Activated T-cell treated with anti-CD3 and anti-CD28 coated beads for 24 hours (primary cell): ENCODE results near the gene MARCHF10.

Experiments
- DNase-seq: peaks from one replicate; pipeline ENCODE4 v3.0.0-alpha.2; 2020; ENCODE audit warnings: low read depth

Gene MARCHF10

GRCh38 chr17:62822080-62822904, 14.2 kb upstream of the MARCHF10 start:
- DNase-seq = no peak

- DNase-seq = no peak
These were observed 13.3 kb upstream of the MARCHF10 start for GRCh38 chr17:62821189-62822079.

- DNase-seq = no peak
These were observed 11.6 kb upstream of the MARCHF10 start for GRCh38 chr17:62819511-62820221.

GRCh38 chr17:62818526-62818925, 10.4 kb upstream of the MARCHF10 start:
- DNase-seq = no peak

- DNase-seq = no peak
These were observed 8.2 kb upstream of the MARCHF10 start for GRCh38 chr17:62816282-62816839.

- DNase-seq = no peak
These were observed 1.5 kb upstream of the MARCHF10 start for GRCh38 chr17:62809656-62810055.

- DNase-seq = no peak
These were observed 459 bp upstream of the MARCHF10 start for GRCh38 chr17:62808576-62808970.

GRCh38 chr17:62805234-62805633, 2.9 kb downstream of the MARCHF10 start:
- no peak for DNase-seq

- DNase-seq = no peak
These were observed 3.3 kb downstream of the MARCHF10 start for GRCh38 chr17:62804822-62805221.

GRCh38 chr17:62804025-62804424, 4.1 kb downstream of the MARCHF10 start:
- no peak for DNase-seq

- no peak for DNase-seq
These were observed 5.4 kb downstream of the MARCHF10 start for GRCh38 chr17:62802561-62803205.

- no peak for DNase-seq
These were observed 6.5 kb downstream of the MARCHF10 start for GRCh38 chr17:62801553-62802114.

- no peak for DNase-seq
These were observed 7.5 kb downstream of the MARCHF10 start for GRCh38 chr17:62800585-62800984.

- no peak for DNase-seq
These were observed 10.2 kb downstream of the MARCHF10 start for GRCh38 chr17:62797959-62798358.

GRCh38 chr17:62796291-62796690, 11.8 kb downstream of the MARCHF10 start:
- DNase-seq = no peak

GRCh38 chr17:62794666-62794971, 13.5 kb downstream of the MARCHF10 start:
- no peak for DNase-seq

GRCh38 chr17:62793919-62794665, 14.0 kb downstream of the MARCHF10 start:
- DNase-seq = no peak

GRCh38 chr17:62792447-62792800, 15.7 kb downstream of the MARCHF10 start:
- no peak for DNase-seq

GRCh38 chr17:62791767-62792446, 16.2 kb downstream of the MARCHF10 start:
- no peak for DNase-seq

- DNase-seq = no peak
These were observed 16.8 kb downstream of the MARCHF10 start for GRCh38 chr17:62791235-62791734.
